ENCODE data around the gene PTPN21. TPM values are rescaled to one million over a fixed set of nuclear protein-coding genes. Genes with fewer than 3 reads are reported as not detected.

The PTPN21 gene
- total and polyA plus RNA-seq, 4 donors = 2.1 to 7.2 (median 3.1) TPM

GRCh38 chr14:88505621-88506020, 49.2 kb downstream of the PTPN21 start:
- no peak for DNase-seq (ENCODE audit: low spot score)
- H3K27me3 ChIP-seq (ENCODE audit: control insufficient read depth in 4 of 4, insufficient read depth in 4 of 4, low read length in 3 of 4) = no peaks in the 10 kb centered on the region
- peaks cover 3 to 24% (median 8%) of the 10 kb centered on the region in 4 donors for H3K36me3 ChIP-seq (ENCODE audit: control insufficient read depth in 4 of 4, insufficient read depth in 3 of 4, low read depth in 1 of 4, low read length in 3 of 4)
- H3K4me1 ChIP-seq (ENCODE audit: control insufficient read depth in 4 of 4, insufficient read depth in 4 of 4, low read length in 3 of 4) = no peaks in the 10 kb centered on the region
- H3K27ac ChIP-seq (ENCODE audit: low read depth in 1 of 2, low read length in 2 of 2) = no peak overlapping the region
- no peak overlapping the region for H3K9ac ChIP-seq (ENCODE audit: low read depth in 1 of 2, low read length in 2 of 2)
- H3K9me3 ChIP-seq (ENCODE audit: control insufficient read depth in 4 of 4, low read length in 3 of 4) = no peaks in the 10 kb centered on the region
- no peak overlapping the region for H3K4me3 ChIP-seq (ENCODE audit: low read depth in 1 of 3, low read length in 3 of 3)
- no peak for TF ChIP-seq JUND (IDR thresholded peaks at IDR 0.05)

GRCh38 chr14:88504602-88505001, 50.2 kb downstream of the PTPN21 start:
- H3K9me3 ChIP-seq (ENCODE audit: control insufficient read depth in 4 of 4, low read length in 3 of 4) = no peaks in the 10 kb centered on the region
- no peak for TF ChIP-seq FOXA1 (IDR thresholded peaks at IDR 0.05)
- TF ChIP-seq HNF4G (IDR thresholded peaks at IDR 0.05) = no peak
- no peak for TF ChIP-seq NR2F2 (IDR thresholded peaks at IDR 0.05)
- no peak for TF ChIP-seq GABPA (IDR thresholded peaks at IDR 0.05 in 1 of 2, conservative IDR thresholded peaks at IDR 0.05 in 1 of 2)
- no peak for TF ChIP-seq YY1 (IDR thresholded peaks at IDR 0.05)
- no peak for TF ChIP-seq EGR1 (IDR thresholded peaks at IDR 0.05; ENCODE audit: low read depth in 2 of 2)
- TF ChIP-seq HNF4A (conservative IDR thresholded peaks at IDR 0.05) = no peak
- TF ChIP-seq MAX (IDR thresholded peaks at IDR 0.05) = no peak
- TF ChIP-seq FOXA2 (IDR thresholded peaks at IDR 0.05) = no peak
- TF ChIP-seq JUND (IDR thresholded peaks at IDR 0.05) = no peak
- TF ChIP-seq ATF3 (IDR thresholded peaks at IDR 0.05) = no peak
- no peak for TF ChIP-seq SP1 (IDR thresholded peaks at IDR 0.05)
- TF ChIP-seq REST (IDR thresholded peaks at IDR 0.05) = no peak
- no peak for TF ChIP-seq ZBTB33 (IDR thresholded peaks at IDR 0.05)
- peaks cover 3 to 26% (median 12%) of the 10 kb centered on the region in 4 donors for H3K36me3 ChIP-seq (ENCODE audit: control insufficient read depth in 4 of 4, insufficient read depth in 3 of 4, low read depth in 1 of 4, low read length in 3 of 4)
- DNase-seq (ENCODE audit: low spot score) = no peak
- H3K4me3 ChIP-seq (ENCODE audit: low read depth in 1 of 3, low read length in 3 of 3) = no peak overlapping the region
- H3K9ac ChIP-seq (ENCODE audit: low read depth in 1 of 2, low read length in 2 of 2) = no peak overlapping the region
- H3K27ac ChIP-seq (ENCODE audit: low read depth in 1 of 2, low read length in 2 of 2) = no peak overlapping the region
- H3K27me3 ChIP-seq (ENCODE audit: control insufficient read depth in 4 of 4, insufficient read depth in 4 of 4, low read length in 3 of 4) = no peaks in the 10 kb centered on the region
- 90% methylated on average over 2 of the region's 2 CpGs for WGBS
- no peaks in the 10 kb centered on the region for H3K4me1 ChIP-seq (ENCODE audit: control insufficient read depth in 4 of 4, insufficient read depth in 4 of 4, low read length in 3 of 4)
